Transverse colon (tissue), 4 donors: Measurements from ENCODE around the gene PEAR1. TPM values are rescaled to one million over a fixed set of nuclear protein-coding genes. Genes with fewer than 3 reads are reported as not detected.

Experiments used
- DNase-seq: peaks from one replicate; pipeline ENCODE4 v3.0.0-alpha.2; 2019
- H3K27ac ChIP-seq, 4 donors: fragments of 200-600 bp; sonication (generic); 2 replicates each; pipeline ENCODE4 v1.5.1; 2016 to 2018; ENCODE audit warnings: inconsistent platforms in 4 of 4
- H3K27me3 ChIP-seq: fragments of 200-600 bp; sonication (generic); 2 replicates; pipeline ENCODE4 v1.5.1; 2017; ENCODE audit warnings: inconsistent platforms
- H3K36me3 ChIP-seq, 4 donors: fragments of 200-600 bp; sonication (generic); 2 replicates each; pipeline ENCODE4 v1.5.1; 2017 to 2019; ENCODE audit warnings: inconsistent platforms in 4 of 4
- H3K4me1 ChIP-seq, 4 donors: fragments of 200-600 bp; sonication (generic); 2 replicates each; pipeline ENCODE4 v1.5.1; 2017 to 2020; ENCODE audit warnings: inconsistent platforms in 4 of 4
- H3K4me3 ChIP-seq, 4 donors: fragments of 200-600 bp; sonication (generic); 1 replicate in 1 of 4; 2 replicates in 3 of 4; pipeline versions ENCODE4 v1.5.1 to v1.6.1; 2017 to 2019; ENCODE audit warnings: inconsistent platforms in 4 of 4
- H3K9me3 ChIP-seq, 2 donors: fragments of 200-600 bp; sonication (generic); 2 replicates each; pipeline ENCODE4 v1.5.1; 2017 to 2019; ENCODE audit warnings: inconsistent platforms in 2 of 2
- CTCF ChIP-seq, 5 experiments: fragments of 200-600 bp in 3 of 5; fragments of 450-650 bp in 2 of 5; sonication (generic) in 3 of 5; IDR thresholded peaks; 1 replicate in 2 of 5; 2 replicates in 3 of 5; pipeline ENCODE4 v1.5.1; 2016 to 2017; ENCODE audit warnings: antibody characterized with exemption in 5 of 5, inconsistent platforms in 3 of 5, mild to moderate bottlenecking in 2 of 5, moderate library complexity in 1 of 5
- EP300 ChIP-seq: sonication (generic); formaldehyde crosslinking; IDR thresholded peaks from one replicate; pipeline ENCODE4 v1.6.1; 2017; ENCODE audit warnings: antibody characterized with exemption, low read depth
- POLR2A ChIP-seq: fragments of 450-650 bp; IDR thresholded peaks from one replicate; pipeline ENCODE4 v1.6.1; 2016; ENCODE audit warnings: antibody characterized with exemption, mild to moderate bottlenecking, moderate library complexity
- POLR2AphosphoS5 ChIP-seq, 3 donors: sonication (generic); formaldehyde crosslinking; IDR thresholded peaks; one replicate each; pipeline ENCODE4 v1.6.1; 2016; ENCODE audit warnings: antibody characterized with exemption in 3 of 3
- WGBS, 2 donors: methylation state at CpG; one replicate each; pipeline ENCODE4 v1.1.5; 2018; ENCODE audit warnings: low coverage in 1 of 2; 5-methylcytosine and 5-hydroxymethylcytosine counted together
- in situ Hi-C, 4 donors: fragments of 200-750 bp; cut with MboI; loops; one replicate each; pipeline versions ENCODE4 v1.15.0 to v1.15.1; 2017; ENCODE audit warnings: low sequenced_read_pairs in 3 of 4, low pct_ligation_motif_present in 1 of 4, low pct_unique_long_range_greater_than_20kb in 1 of 4
- intact Hi-C: fragments of 100-400 bp; cut with DNase I; formaldehyde crosslinking; loops from one replicate; pipeline ENCODE4 v1.15.1; 2023; ENCODE audit warnings: low total_unique reads
- total RNA-seq, 4 donors: library from RNA; depleted of rRNA; stranded (reverse); fragments of >200 nt; gene quantifications; one replicate each; pipeline ENCODE4 v1.1.0, GENCODE V29; 2016

PEAR1 gene
- total RNA-seq, 4 donors from 2014 or later, result 1.8 to 5.6 (median 3.7) TPM

- in situ Hi-C loops, result no loop called here
- WGBS, 2 donors, result 84% methylated on average over 5 of the region's 5 CpGs; no CpG with 5 or more reads in 1 of the 2 donors
- Histone ChIP-seq H3K4me1 (no peaks in the 10 kb centered on the region), H3K27ac (no peak overlapping the region), H3K4me3 (no peak overlapping the region), H3K9me3 (no peaks in the 10 kb centered on the region), H3K27me3 (no peaks in the 10 kb centered on the region), H3K36me3 (peaks cover 0 to 75% (median 27%) of the 10 kb centered on the region in 4 donors)
- DNase-seq, result no peak
- TF ChIP-seq EP300 (no peak), POLR2AphosphoS5 (IDR thresholded peaks at IDR 0.05) (no peak), POLR2A (no peak), CTCF (IDR thresholded peaks at IDR 0.05) (no peak)
- intact Hi-C loops, result no loop called here
These were observed 57.9 kb downstream of the PEAR1 start for GRCh38 chr1:156951371-156951770.

GRCh38 chr1:156953571-156953970 lies 60.1 kb downstream of the PEAR1 start:
- H3K36me3 ChIP-seq, result peaks cover 0 to 69% (median 29%) of the 10 kb centered on the region in 4 donors
- DNase-seq, result no peak
- no peak overlapping the region for H3K27ac ChIP-seq
- intact Hi-C loops (no loop called here), in situ Hi-C loops (no loop called here)
- WGBS, 2 donors, result 64 to 83% methylated on average over 2 of the region's 2 CpGs
- no peaks in the 10 kb centered on the region for H3K4me1 ChIP-seq
- H3K4me3 ChIP-seq, result no peak overlapping the region
- TF ChIP-seq CTCF (IDR thresholded peaks at IDR 0.05) (no peak), POLR2AphosphoS5 (IDR thresholded peaks at IDR 0.05) (no peak), EP300 (no peak), POLR2A (no peak)
- H3K9me3 ChIP-seq, result no peaks in the 10 kb centered on the region
- no peaks in the 10 kb centered on the region for H3K27me3 ChIP-seq

- TF ChIP-seq POLR2A, result no peak
- TF ChIP-seq CTCF (IDR thresholded peaks at IDR 0.05), result no peak
- no peak for TF ChIP-seq EP300
- TF ChIP-seq POLR2AphosphoS5 (IDR thresholded peaks at IDR 0.05), result no peak
- in situ Hi-C loops, result no loop called here
- no peaks in the 10 kb centered on the region for H3K4me1 ChIP-seq
- H3K36me3 ChIP-seq, result peaks cover 0 to 67% (median 20%) of the 10 kb centered on the region in 4 donors
- H3K27ac ChIP-seq, result no peak overlapping the region
- WGBS, 2 donors, result 85% methylated on average over 10 of the region's 10 CpGs; no CpG with 5 or more reads in 1 of the 2 donors
- intact Hi-C loops, result no loop called here
- H3K4me3 ChIP-seq, result no peak overlapping the region
- H3K27me3 ChIP-seq, result no peaks in the 10 kb centered on the region
- no peak for DNase-seq
- no peaks in the 10 kb centered on the region for H3K9me3 ChIP-seq
These were observed 62.8 kb downstream of the PEAR1 start for GRCh38 chr1:156956333-156956732.

- Histone ChIP-seq H3K27ac (no peak overlapping the region), H3K4me1 (no peaks in the 10 kb centered on the region), H3K27me3 (no peaks in the 10 kb centered on the region), H3K9me3 (no peaks in the 10 kb centered on the region), H3K4me3 (no peak overlapping the region), H3K36me3 (peaks cover 0 to 66% (median 20%) of the 10 kb centered on the region in 4 donors)
- TF ChIP-seq POLR2AphosphoS5 (IDR thresholded peaks at IDR 0.05), result no peak
- TF ChIP-seq POLR2A, result no peak
- no peak for TF ChIP-seq EP300
- no peak for TF ChIP-seq CTCF (IDR thresholded peaks at IDR 0.05)
- intact Hi-C loops (no loop called here), in situ Hi-C loops (no loop called here)
- DNase-seq, result no peak
- WGBS, 2 donors, result 83 to 84% methylated on average over 3 of the region's 3 CpGs
These were observed 64.1 kb downstream of the PEAR1 start for GRCh38 chr1:156957634-156958033.
